GM23338 (cell line): Measurements from ENCODE around the gene PLXND1. TPM values are rescaled to one million over a fixed set of nuclear protein-coding genes. Genes with fewer than 3 reads are reported as not detected.

Experiments
- ATAC-seq: fragments of 200-7000 bp; cut with Tn5 transposase; 3 replicates; pipeline ENCODE4 v1.9.1; 2020
- DNase-seq: peaks from one replicate; pipeline ENCODE4 v3.0.0-alpha.2; 2015; ENCODE audit warnings: low spot score
- H2AFZ ChIP-seq: fragments of 200-600 bp; sonication (generic); 2 replicates; pipeline ENCODE4 v1.8.0; 2016; ENCODE audit warnings: antibody characterized with exemption, mild to moderate bottlenecking, moderate library complexity
- H3F3A ChIP-seq: fragments of 200-600 bp; sonication (generic); replicated peaks from 2 replicates; pipeline ENCODE4 v1.8.0; 2017; ENCODE audit warnings: antibody characterized with exemption, mixed run types, low read depth
- H3K27ac ChIP-seq: fragments of 200-600 bp; sonication (generic); 2 replicates; pipeline ENCODE4 v1.6.1; 2016; ENCODE audit warnings: low read depth
- H3K27me3 ChIP-seq: fragments of 200-600 bp; sonication (generic); 2 replicates; pipeline ENCODE4 v1.8.0; 2016; ENCODE audit warnings: mild to moderate bottlenecking, mixed run types, moderate library complexity; ENCODE audit not compliant: insufficient read depth
- H3K36me3 ChIP-seq: fragments of 200-600 bp; sonication (generic); 2 replicates; pipeline ENCODE4 v1.8.0; 2016; ENCODE audit warnings: mild to moderate bottlenecking; ENCODE audit not compliant: insufficient read depth
- H3K4me1 ChIP-seq: fragments of 200-600 bp; sonication (generic); 2 replicates; pipeline ENCODE4 v1.8.0; 2016; ENCODE audit warnings: mild to moderate bottlenecking, moderate library complexity; ENCODE audit not compliant: insufficient read depth
- H3K4me2 ChIP-seq: fragments of 200-600 bp; sonication (generic); 2 replicates; pipeline ENCODE4 v1.7.1; 2017; ENCODE audit warnings: mixed run types
- H3K4me3 ChIP-seq: fragments of 200-600 bp; sonication (generic); 2 replicates; pipeline ENCODE4 v1.6.1; 2016; ENCODE audit warnings: mixed run types
- H3K79me2 ChIP-seq: fragments of 200-600 bp; sonication (generic); replicated peaks from 2 replicates; pipeline ENCODE4 v1.8.0; 2017; ENCODE audit warnings: mild to moderate bottlenecking; ENCODE audit not compliant: insufficient read depth
- H3K9me2 ChIP-seq: fragments of 200-600 bp; sonication (generic); 2 replicates; pipeline ENCODE4 v1.8.0; 2017; ENCODE audit not compliant: insufficient read depth
- H4K20me1 ChIP-seq: fragments of 200-600 bp; sonication (generic); replicated peaks from 2 replicates; pipeline ENCODE4 v1.8.0; 2017; ENCODE audit warnings: mild to moderate bottlenecking; ENCODE audit not compliant: insufficient read depth
- H3K27ac Mint-ChIP-seq: 2 replicates; pipeline ENCODE4 v1.8.0; 2020; ENCODE audit warnings: inconsistent platforms, mild to moderate bottlenecking, moderate library complexity, mixed read lengths
- H3K27me3 Mint-ChIP-seq: 3 replicates; pipeline ENCODE4 v1.8.0; 2022; ENCODE audit warnings: low read depth, mild to moderate bottlenecking, moderate library complexity, mixed read lengths, inconsistent platforms; ENCODE audit not compliant: insufficient read depth, poor library complexity
- H3K36me3 Mint-ChIP-seq: 3 replicates; pipeline ENCODE4 v1.8.0; 2021; ENCODE audit warnings: low read depth, mild to moderate bottlenecking, inconsistent platforms, moderate library complexity, mixed read lengths
- H3K4me1 Mint-ChIP-seq: 3 replicates; pipeline ENCODE4 v1.8.0; 2020; ENCODE audit warnings: mild to moderate bottlenecking, inconsistent platforms, mixed read lengths
- H3K4me3 Mint-ChIP-seq: 3 replicates; pipeline ENCODE4 v1.8.0; 2021; ENCODE audit warnings: moderate library complexity, mild to moderate bottlenecking, inconsistent platforms, mixed read lengths
- H3K9me3 Mint-ChIP-seq: 3 replicates; pipeline ENCODE4 v1.8.0; 2020; ENCODE audit warnings: moderate library complexity, mild to moderate bottlenecking, inconsistent platforms, mixed read lengths
- CREB1 ChIP-seq: fragments of 250-450 bp; sonication (Bioruptor Pico); IDR thresholded peaks from 2 replicates; pipeline ENCODE4 v1.5.0; 2020; ENCODE audit warnings: low read depth, mild to moderate bottlenecking, moderate library complexity
- CTCF ChIP-seq, 2 experiments: fragments of 200-600 bp in 1 of 2; sonication (generic) in 1 of 2; conservative IDR thresholded peaks; 2 replicates each; pipeline versions ENCODE4 v1.5.1 to v1.6.1; 2016 to 2017; ENCODE audit warnings: antibody characterized with exemption in 2 of 2, low read depth in 2 of 2, mild to moderate bottlenecking in 2 of 2, moderate library complexity in 1 of 2
- EZH2 ChIP-seq: fragments of 200-600 bp; sonication (generic); IDR thresholded peaks from one replicate; pipeline ENCODE4 v1.8.0; 2017; ENCODE audit warnings: antibody characterized with exemption, mild to moderate bottlenecking, low read depth; ENCODE audit not compliant: unreplicated experiment
- EZH2phosphoT487 ChIP-seq: fragments of 200-600 bp; sonication (generic); IDR thresholded peaks from one replicate; pipeline ENCODE4 v1.8.1; 2018; ENCODE audit warnings: antibody characterized with exemption; ENCODE audit not compliant: unreplicated experiment
- JUNB ChIP-seq: IDR thresholded peaks from one replicate; pipeline ENCODE4 v1.6.1; 2016; ENCODE audit warnings: antibody characterized with exemption; ENCODE audit not compliant: unreplicated experiment
- NANOG ChIP-seq: IDR thresholded peaks from 2 replicates; pipeline ENCODE4 v1.6.1; 2016; ENCODE audit warnings: antibody characterized with exemption, borderline replicate concordance
- POLR2AphosphoS5 ChIP-seq: IDR thresholded peaks from 2 replicates; pipeline ENCODE4 v1.6.1; 2016; ENCODE audit warnings: antibody characterized with exemption, low read depth
- REST ChIP-seq: IDR thresholded peaks from one replicate; pipeline ENCODE4 v1.6.1; 2018; ENCODE audit warnings: antibody characterized with exemption; ENCODE audit not compliant: unreplicated experiment
- STAT1 ChIP-seq: IDR thresholded peaks from one replicate; pipeline ENCODE4 v1.6.1; 2016; ENCODE audit warnings: antibody characterized with exemption; ENCODE audit not compliant: unreplicated experiment
- ZNF114 ChIP-seq: fragments of 250-450 bp; sonication (Bioruptor Pico); IDR thresholded peaks from 2 replicates; pipeline ENCODE4 v1.5.0; 2020; ENCODE audit warnings: mild to moderate bottlenecking, moderate library complexity
- ZNF331 ChIP-seq: fragments of 250-450 bp; sonication (Bioruptor Pico); IDR thresholded peaks from 2 replicates; pipeline ENCODE4 v1.5.0; 2020; ENCODE audit warnings: low read depth, mild to moderate bottlenecking, moderate library complexity
- polyA plus RNA-seq: library from polyadenylated mRNA; unstranded; fragments of >200 nt; fragmentation: Nextera tagmentation; extraction: Ambion mirVana; gene quantifications from 2 replicates; pipeline ENCODE4 v1.2.1, GENCODE V29; 2016
- total RNA-seq: library from RNA; depleted of rRNA; stranded (reverse); fragments of >200 nt; shearing (Covaris generic); gene quantifications from 2 replicates; pipeline ENCODE4 v1.2.3, GENCODE V29; 2014
- TF ChIP-seq, protein P1 (sequence below): IDR thresholded peaks from 2 replicates; pipeline ENCODE4 v1.6.1; 2016; ENCODE audit warnings: antibody characterized with exemption
- TF ChIP-seq, protein P2 (sequence below): fragments of 250-450 bp; sonication (Bioruptor Pico); IDR thresholded peaks from 2 replicates; pipeline ENCODE4 v1.5.0; 2020; ENCODE audit warnings: mild to moderate bottlenecking, moderate library complexity

Gene PLXND1
- total and polyA plus RNA-seq, 2 experiments from 2014 or later, result 13.3 to 60.4 TPM

DNA sequence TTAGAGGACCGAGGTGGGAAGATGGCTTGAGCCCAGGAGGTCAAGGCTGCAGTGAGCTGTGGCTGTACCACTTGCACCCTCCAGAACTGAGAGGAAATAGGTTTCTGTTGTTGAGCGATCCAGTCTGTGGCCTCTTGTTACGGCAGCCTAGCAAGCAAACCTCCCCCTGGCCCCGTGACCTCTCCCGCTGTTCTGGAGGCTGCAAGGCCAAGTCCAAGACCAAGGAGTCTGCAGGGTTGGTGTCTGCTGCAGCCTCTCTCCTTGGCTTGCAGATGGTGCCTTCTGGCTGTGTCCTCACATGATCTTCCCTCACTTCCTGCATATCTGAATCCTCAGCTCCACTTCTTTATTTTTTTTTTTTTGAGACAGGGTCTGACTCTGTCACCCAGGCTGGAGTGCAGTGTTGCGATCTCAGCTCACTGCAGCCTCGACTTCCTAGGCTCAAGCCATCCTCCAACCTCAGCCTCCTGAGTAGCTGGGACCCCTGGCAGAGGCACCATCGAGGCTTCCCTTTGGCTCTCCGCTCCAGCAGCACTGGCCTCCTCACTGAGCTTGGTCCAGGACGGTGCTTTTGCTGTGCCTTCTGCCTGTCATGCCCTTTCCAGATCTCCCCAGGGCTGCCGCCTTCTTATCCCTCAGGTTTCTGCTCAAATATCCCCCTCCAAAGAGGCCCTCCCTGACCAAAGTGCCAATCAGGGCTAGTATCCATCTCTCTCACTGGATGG is 18.0 kb upstream of the PLXND1 start:
- no peak for DNase-seq
- Histone ChIP-seq H3K27ac (no peak overlapping the region), H3K36me3 (no peaks in the 10 kb centered on the region), H2AFZ (no peak overlapping the region), H3K27me3 (no peaks in the 10 kb centered on the region), H3K4me1 (peaks cover 13% of the 10 kb centered on the region), H3K4me3 (no peak overlapping the region), H4K20me1 (no peaks in the 10 kb centered on the region), H3K4me2 (no peak overlapping the region), H3K9me2 (no peaks in the 10 kb centered on the region), H3F3A (peaks cover 3% of the 10 kb centered on the region; the same call in 1 of the 2 replicates), H3K79me2 (no peaks in the 10 kb centered on the region)
- no peak for ATAC-seq
- Mint-ChIP-seq H3K9me3 (no peaks in the 10 kb centered on the region; the same call in 2 of the 3 replicates), H3K4me1 (peaks cover 30% of the 10 kb centered on the region), H3K36me3 (no peaks in the 10 kb centered on the region), H3K4me3 (no peak overlapping the region), H3K27me3 (peaks cover 18% of the 10 kb centered on the region), H3K27ac (no peak overlapping the region)
- TF ChIP-seq CREB1 (CRISPR knock-in tag), result no peak
- TF ChIP-seq STAT1, result no peak
- TF ChIP-seq, protein P1, sequence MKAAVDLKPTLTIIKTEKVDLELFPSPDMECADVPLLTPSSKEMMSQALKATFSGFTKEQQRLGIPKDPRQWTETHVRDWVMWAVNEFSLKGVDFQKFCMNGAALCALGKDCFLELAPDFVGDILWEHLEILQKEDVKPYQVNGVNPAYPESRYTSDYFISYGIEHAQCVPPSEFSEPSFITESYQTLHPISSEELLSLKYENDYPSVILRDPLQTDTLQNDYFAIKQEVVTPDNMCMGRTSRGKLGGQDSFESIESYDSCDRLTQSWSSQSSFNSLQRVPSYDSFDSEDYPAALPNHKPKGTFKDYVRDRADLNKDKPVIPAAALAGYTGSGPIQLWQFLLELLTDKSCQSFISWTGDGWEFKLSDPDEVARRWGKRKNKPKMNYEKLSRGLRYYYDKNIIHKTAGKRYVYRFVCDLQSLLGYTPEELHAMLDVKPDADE, result no peak
- no peak for TF ChIP-seq POLR2AphosphoS5
- TF ChIP-seq ZNF331 (CRISPR knock-in tag), result no peak
- no peak for TF ChIP-seq EZH2
- TF ChIP-seq, protein P2, sequence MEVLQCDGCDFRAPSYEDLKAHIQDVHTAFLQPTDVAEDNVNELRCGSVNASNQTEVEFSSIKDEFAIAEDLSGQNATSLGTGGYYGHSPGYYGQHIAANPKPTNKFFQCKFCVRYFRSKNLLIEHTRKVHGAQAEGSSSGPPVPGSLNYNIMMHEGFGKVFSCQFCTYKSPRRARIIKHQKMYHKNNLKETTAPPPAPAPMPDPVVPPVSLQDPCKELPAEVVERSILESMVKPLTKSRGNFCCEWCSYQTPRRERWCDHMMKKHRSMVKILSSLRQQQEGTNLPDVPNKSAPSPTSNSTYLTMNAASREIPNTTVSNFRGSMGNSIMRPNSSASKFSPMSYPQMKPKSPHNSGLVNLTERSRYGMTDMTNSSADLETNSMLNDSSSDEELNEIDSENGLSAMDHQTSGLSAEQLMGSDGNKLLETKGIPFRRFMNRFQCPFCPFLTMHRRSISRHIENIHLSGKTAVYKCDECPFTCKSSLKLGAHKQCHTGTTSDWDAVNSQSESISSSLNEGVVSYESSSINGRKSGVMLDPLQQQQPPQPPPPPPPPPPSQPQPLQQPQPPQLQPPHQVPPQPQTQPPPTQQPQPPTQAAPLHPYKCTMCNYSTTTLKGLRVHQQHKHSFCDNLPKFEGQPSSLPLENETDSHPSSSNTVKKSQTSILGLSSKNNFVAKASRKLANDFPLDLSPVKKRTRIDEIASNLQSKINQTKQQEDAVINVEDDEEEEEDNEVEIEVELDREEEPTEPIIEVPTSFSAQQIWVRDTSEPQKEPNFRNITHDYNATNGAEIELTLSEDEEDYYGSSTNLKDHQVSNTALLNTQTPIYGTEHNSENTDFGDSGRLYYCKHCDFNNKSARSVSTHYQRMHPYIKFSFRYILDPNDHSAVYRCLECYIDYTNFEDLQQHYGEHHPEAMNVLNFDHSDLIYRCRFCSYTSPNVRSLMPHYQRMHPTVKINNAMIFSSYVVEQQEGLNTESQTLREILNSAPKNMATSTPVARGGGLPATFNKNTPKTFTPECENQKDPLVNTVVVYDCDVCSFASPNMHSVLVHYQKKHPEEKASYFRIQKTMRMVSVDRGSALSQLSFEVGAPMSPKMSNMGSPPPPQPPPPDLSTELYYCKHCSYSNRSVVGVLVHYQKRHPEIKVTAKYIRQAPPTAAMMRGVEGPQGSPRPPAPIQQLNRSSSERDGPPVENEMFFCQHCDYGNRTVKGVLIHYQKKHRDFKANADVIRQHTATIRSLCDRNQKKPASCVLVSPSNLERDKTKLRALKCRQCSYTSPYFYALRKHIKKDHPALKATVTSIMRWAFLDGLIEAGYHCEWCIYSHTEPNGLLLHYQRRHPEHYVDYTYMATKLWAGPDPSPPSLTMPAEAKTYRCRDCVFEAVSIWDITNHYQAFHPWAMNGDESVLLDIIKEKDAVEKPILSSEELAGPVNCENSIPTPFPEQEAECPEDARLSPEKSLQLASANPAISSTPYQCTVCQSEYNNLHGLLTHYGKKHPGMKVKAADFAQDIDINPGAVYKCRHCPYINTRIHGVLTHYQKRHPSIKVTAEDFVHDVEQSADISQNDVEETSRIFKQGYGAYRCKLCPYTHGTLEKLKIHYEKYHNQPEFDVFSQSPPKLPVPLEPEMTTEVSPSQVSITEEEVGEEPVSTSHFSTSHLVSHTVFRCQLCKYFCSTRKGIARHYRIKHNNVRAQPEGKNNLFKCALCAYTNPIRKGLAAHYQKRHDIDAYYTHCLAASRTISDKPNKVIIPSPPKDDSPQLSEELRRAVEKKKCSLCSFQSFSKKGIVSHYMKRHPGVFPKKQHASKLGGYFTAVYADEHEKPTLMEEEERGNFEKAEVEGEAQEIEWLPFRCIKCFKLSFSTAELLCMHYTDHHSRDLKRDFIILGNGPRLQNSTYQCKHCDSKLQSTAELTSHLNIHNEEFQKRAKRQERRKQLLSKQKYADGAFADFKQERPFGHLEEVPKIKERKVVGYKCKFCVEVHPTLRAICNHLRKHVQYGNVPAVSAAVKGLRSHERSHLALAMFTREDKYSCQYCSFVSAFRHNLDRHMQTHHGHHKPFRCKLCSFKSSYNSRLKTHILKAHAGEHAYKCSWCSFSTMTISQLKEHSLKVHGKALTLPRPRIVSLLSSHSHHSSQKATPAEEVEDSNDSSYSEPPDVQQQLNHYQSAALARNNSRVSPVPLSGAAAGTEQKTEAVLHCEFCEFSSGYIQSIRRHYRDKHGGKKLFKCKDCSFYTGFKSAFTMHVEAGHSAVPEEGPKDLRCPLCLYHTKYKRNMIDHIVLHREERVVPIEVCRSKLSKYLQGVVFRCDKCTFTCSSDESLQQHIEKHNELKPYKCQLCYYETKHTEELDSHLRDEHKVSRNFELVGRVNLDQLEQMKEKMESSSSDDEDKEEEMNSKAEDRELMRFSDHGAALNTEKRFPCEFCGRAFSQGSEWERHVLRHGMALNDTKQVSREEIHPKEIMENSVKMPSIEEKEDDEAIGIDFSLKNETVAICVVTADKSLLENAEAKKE (CRISPR knock-in tag), result no peak
- no peak for TF ChIP-seq CTCF (conservative IDR thresholded peaks at IDR 0.05; ENCODE audit: low read depth in 2 of 2)
- TF ChIP-seq NANOG, result no peak
- no peak for TF ChIP-seq JUNB
- TF ChIP-seq EZH2phosphoT487, result no peak
- no peak for TF ChIP-seq REST
- no peak for TF ChIP-seq ZNF114
